NT2/D1 (cell line): ENCODE results near the gene WNK1.

Experiments used
- DNase-seq: peaks from one replicate; pipeline ENCODE4 v3.0.0-alpha.2; 2011; ENCODE audit warnings: low read depth, low spot score
- H3K27me3 ChIP-seq: 2 replicates; pipeline ENCODE4 v1.6.0; 2011; ENCODE audit warnings: mild to moderate bottlenecking; ENCODE audit not compliant: insufficient read length, insufficient read depth
- H3K36me3 ChIP-seq: 2 replicates; pipeline ENCODE4 v1.6.1; 2011; ENCODE audit warnings: mild to moderate bottlenecking, low read length, mixed read lengths; ENCODE audit not compliant: insufficient read depth, insufficient read length
- H3K4me1 ChIP-seq: 2 replicates; pipeline ENCODE4 v1.5.1; 2011; ENCODE audit not compliant: insufficient read depth, insufficient read length
- H3K4me3 ChIP-seq: 2 replicates; pipeline ENCODE4 v1.5.1; 2011; ENCODE audit warnings: low read depth; ENCODE audit not compliant: insufficient read length
- H3K9ac ChIP-seq: 2 replicates; pipeline ENCODE4 v1.6.0; 2011; ENCODE audit warnings: low read depth; ENCODE audit not compliant: insufficient read length
- H3K9me3 ChIP-seq: 2 replicates; pipeline ENCODE4 v1.5.1; 2011; ENCODE audit warnings: mild to moderate bottlenecking, low read length; ENCODE audit not compliant: insufficient read depth
- SUZ12 ChIP-seq: IDR thresholded peaks from 2 replicates; pipeline ENCODE4 v1.6.1; 2011; ENCODE audit not compliant: insufficient read length, insufficient read depth; ENCODE audit errors: extremely low read depth
- YY1 ChIP-seq: IDR thresholded peaks from 2 replicates; pipeline ENCODE4 v1.6.1; 2011; ENCODE audit not compliant: insufficient read length, insufficient read depth
- ZNF274 ChIP-seq: IDR thresholded peaks from 2 replicates; pipeline ENCODE4 v1.6.1; 2011; ENCODE audit warnings: mild to moderate bottlenecking, low read depth, low read length

WNK1 gene

DNA sequence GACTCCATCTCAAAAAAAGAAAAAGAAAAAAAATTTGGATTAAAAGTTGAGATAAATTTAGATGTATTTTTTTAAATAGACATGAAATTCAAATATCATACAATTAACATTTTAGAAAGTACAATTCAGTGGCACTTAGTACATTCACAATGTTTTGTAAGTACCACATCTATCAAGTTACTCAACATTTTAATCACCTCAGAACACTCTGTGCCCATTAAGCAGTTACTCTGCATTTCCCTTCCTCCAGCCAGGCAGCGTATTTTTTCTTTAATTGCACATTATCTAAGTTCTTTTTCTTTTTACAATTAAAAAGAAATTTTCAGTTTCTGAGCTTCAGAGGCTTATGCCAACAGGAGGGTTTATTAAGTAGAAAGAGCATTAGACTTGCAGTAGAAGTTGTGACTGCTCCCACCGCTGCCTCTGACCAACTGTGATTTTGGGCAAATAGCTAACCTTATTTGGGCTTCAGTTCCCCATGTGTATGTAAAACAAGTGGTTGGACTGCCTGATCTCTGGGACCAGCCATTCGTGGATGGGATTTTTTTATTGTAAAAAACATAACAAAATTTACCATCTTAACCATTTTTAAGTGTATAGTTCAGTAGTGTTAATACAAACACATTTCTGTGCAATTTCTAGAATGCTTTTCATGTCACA, 65.7 kb downstream of the WNK1 start:
- H3K4me3 ChIP-seq = no peak overlapping the region
- no peaks in the 10 kb centered on the region for H3K4me1 ChIP-seq
- TF ChIP-seq SUZ12 (no peak), YY1 (no peak), ZNF274 (no peak)
- peaks cover 50% of the 10 kb centered on the region for H3K36me3 ChIP-seq
- no peaks in the 10 kb centered on the region for H3K27me3 ChIP-seq
- no peak for DNase-seq
- no peak overlapping the region for H3K9ac ChIP-seq
- H3K9me3 ChIP-seq = 0 out of 2 replicates have a peak, but pooled peaks cover 6% of the 10 kb centered on the region

DNA sequence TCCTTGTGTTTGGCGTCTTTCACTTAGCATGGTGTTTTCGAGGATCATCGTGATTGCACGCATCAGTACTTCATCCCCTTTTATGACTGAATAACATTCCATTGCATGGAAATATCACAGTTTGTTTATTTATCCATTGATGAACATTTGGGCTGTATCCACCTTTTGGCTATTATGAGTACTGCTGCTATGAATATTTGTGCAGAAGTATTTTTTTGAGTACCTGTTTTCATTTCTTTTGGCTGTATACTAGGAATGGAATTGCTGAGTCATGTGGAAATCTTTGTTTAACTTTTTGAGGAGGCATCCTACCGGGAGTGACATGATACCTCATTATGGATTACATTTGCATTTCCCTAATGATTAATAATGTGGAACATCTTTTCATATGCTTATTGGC, 66.4 kb downstream of the WNK1 start:
- H3K4me3 ChIP-seq = no peak overlapping the region
- no peaks in the 10 kb centered on the region for H3K4me1 ChIP-seq
- 0 out of 2 replicates have a peak, but pooled peaks cover 9% of the 10 kb centered on the region for H3K9me3 ChIP-seq
- no peaks in the 10 kb centered on the region for H3K27me3 ChIP-seq
- H3K9ac ChIP-seq = no peak overlapping the region
- H3K36me3 ChIP-seq = peaks cover 50% of the 10 kb centered on the region
- TF ChIP-seq YY1 (no peak), ZNF274 (no peak), SUZ12 (no peak)
- DNase-seq = no peak

DNA sequence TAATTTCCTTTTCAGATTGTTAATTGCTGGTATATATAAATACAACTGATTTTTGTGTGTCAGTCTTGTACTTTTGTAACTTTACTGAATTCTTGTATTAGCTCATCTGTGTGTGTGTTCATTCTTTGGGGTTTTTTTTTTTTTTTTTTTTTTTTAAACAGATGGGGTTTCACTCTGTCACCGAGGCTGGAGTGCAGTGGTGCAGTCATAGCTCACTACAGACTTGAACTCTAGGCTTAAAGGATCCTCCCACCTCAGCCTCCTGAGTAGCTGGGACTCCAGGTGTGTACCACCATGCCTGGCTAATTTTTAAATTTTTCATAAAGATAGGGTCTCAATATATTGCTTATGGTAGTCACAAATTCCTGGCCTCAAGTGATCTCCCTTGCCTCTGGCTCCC, 68.0 kb downstream of the WNK1 start:
- Histone ChIP-seq H3K9ac (no peak overlapping the region), H3K4me3 (no peak overlapping the region), H3K9me3 (0 out of 2 replicates have a peak, but pooled peaks cover 9% of the 10 kb centered on the region), H3K4me1 (no peaks in the 10 kb centered on the region), H3K27me3 (no peaks in the 10 kb centered on the region), H3K36me3 (peaks cover 39% of the 10 kb centered on the region)
- TF ChIP-seq SUZ12 = no peak
- no peak for TF ChIP-seq YY1
- no peak for TF ChIP-seq ZNF274
- DNase-seq = no peak

DNA sequence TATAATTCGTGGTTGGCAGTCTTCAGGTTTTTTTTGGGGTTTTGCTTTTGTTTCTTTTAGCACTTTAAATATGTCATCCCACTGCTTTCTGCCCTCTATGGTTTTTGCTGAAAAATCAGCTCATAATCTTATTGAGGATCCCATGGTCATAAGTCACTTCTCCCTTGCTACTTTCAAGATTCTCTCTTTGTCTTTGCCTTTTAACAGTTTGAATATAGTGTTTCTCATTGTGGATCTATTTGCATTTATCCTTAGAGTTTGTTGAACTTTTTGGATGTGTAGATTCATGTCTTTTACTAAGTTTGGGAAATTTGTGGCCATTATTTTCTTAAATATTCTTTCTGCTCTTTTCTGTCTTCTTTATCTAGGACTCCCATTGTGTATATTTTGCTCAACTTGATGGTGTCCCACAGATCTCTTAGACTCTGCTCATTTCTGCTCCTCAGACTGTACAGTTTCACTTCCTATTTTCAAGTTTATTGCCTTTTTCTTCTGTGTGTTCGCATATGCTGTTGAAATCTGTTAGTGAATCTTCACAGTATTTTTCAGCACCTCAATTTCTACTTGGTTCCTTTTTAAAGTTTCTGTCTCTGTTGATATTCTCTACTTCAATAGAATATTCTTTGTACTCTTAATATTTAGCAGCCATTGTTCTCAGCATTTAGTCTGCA, 70.8 kb downstream of the WNK1 start:
- Histone ChIP-seq H3K4me3 (no peak overlapping the region), H3K36me3 (peaks cover 35% of the 10 kb centered on the region), H3K9ac (no peak overlapping the region), H3K4me1 (no peaks in the 10 kb centered on the region), H3K9me3 (0 out of 2 replicates have a peak, but pooled peaks cover 9% of the 10 kb centered on the region), H3K27me3 (no peaks in the 10 kb centered on the region)
- TF ChIP-seq ZNF274 = no peak
- no peak for TF ChIP-seq YY1
- no peak for TF ChIP-seq SUZ12
- no peak for DNase-seq

DNA sequence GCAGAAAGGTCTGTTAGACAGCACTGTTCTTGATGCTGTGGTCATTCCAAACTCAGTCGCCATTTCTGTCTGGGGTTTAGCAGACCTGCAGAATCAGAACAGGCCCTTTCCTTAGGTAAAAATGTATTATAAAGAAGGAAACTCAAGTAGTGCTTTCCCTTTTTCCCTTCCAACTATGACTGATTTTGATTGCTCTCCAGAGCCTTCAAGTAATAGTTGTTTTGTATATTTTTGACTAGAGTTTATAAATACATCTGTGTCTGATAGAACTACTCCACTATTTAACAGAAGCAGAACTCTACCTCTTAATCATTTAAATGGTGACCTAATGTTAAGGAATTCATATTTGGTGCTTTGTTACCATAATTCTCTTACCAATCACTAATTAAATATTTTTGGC, 74.0 kb downstream of the WNK1 start:
- Histone ChIP-seq H3K4me3 (no peak overlapping the region), H3K4me1 (no peaks in the 10 kb centered on the region), H3K36me3 (peaks cover 51% of the 10 kb centered on the region), H3K9me3 (0 out of 2 replicates have a peak, but pooled peaks cover 9% of the 10 kb centered on the region), H3K27me3 (no peaks in the 10 kb centered on the region), H3K9ac (no peak overlapping the region)
- TF ChIP-seq SUZ12 = no peak
- TF ChIP-seq YY1 = no peak
- TF ChIP-seq ZNF274 = no peak
- no peak for DNase-seq

DNA sequence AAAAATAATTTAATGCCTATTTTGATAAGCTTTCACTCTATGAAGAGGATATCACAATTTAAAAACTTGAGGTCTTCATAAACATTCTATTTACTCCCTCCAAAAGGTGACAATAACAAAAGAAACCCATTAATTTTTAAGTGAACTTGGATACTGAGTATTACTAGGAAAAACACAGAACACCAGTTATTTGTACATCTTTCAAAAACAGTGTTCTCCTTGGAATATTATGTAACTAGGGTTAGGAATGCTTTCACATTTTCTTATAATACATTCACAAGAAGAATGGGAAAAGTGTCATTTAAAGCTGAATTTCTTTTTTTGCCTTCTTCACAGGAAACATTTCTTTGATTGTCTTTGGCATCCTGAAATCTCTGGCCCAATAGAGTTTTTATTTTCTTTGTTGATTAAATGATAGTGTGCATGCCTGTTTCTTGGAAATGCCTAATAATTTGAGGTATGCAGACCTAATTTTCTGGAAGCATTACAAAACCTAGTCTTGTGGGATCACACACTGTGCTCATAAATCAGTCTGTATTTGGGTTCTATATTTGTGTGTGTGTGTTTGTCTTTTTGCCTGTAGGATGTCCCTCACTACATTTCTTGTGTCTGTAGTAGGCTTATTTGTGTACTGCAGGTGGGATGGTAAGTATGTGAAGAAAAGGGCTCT, 76.5 kb downstream of the WNK1 start:
- no peak for DNase-seq
- H3K4me3 ChIP-seq = no peak overlapping the region
- no peaks in the 10 kb centered on the region for H3K27me3 ChIP-seq
- no peaks in the 10 kb centered on the region for H3K9me3 ChIP-seq
- TF ChIP-seq ZNF274 (no peak), SUZ12 (no peak), YY1 (no peak)
- H3K4me1 ChIP-seq = no peaks in the 10 kb centered on the region
- no peak overlapping the region for H3K9ac ChIP-seq
- peaks cover 69% of the 10 kb centered on the region for H3K36me3 ChIP-seq

DNA sequence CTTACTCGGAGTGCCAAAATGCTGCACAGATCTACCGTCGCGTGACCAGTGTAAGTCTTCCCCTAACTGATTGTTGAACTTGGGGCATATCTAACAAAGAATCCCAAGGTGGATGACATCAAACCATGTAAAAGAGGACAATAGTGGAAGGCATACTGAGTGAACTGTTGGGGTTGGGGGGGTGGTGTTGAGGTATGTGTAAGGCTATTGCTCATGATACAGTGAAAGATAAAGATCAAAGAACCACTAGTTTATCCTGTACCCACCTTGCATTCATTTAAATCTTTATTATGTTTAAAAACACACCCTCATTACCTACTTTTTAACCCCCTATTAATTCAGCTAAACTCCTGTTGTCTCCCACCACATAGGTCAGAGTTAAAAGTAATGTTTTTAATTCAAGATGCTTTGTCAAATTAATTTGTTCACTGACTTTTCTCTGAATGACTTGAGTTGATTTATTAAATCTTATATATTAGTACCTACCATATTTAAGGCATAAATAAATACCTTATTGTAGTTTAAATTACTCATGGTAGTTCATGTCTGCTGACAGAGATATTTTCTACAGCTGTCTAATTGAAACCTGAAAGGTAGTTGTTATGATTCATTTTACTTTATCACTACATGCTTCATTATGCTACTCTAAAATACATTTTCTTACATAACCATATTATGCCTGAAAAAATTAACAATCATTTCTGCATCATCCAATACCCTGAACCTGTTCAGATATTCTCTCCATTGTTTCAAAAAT, 77.9 kb downstream of the WNK1 start:
- Histone ChIP-seq H3K4me3 (no peak overlapping the region), H3K9ac (no peak overlapping the region), H3K4me1 (no peaks in the 10 kb centered on the region), H3K36me3 (peaks cover 80% of the 10 kb centered on the region), H3K9me3 (no peaks in the 10 kb centered on the region), H3K27me3 (no peaks in the 10 kb centered on the region)
- DNase-seq = no peak
- no peak for TF ChIP-seq YY1
- no peak for TF ChIP-seq SUZ12
- TF ChIP-seq ZNF274 = no peak
